ENCODE data around the gene PSMG3.

Gene PSMG3

GRCh38 chr7:1595636-1596035 is 25.8 kb upstream of the PSMG3 start:
- Histone ChIP-seq H3K4me3 (ENCODE audit: low read depth in 1 of 2, low read length in 2 of 2) (no peak overlapping the region), H3K27me3 (ENCODE audit: low read depth, low read length) (peaks cover 12% of the 10 kb centered on the region)

GRCh38 chr7:1595027-1595426 is 25.2 kb upstream of the PSMG3 start:
- Histone ChIP-seq H3K9me3 (ENCODE audit: control insufficient read depth in 1 of 2, low read length in 2 of 2) (no peaks in the 10 kb centered on the region), H3K36me3 (ENCODE audit: control insufficient read depth in 1 of 2, insufficient read depth in 2 of 2, low read length in 2 of 2) (no peaks in the 10 kb centered on the region), H3K27me3 (ENCODE audit: low read depth, low read length) (peaks cover 12% of the 10 kb centered on the region), H3K4me3 (ENCODE audit: low read depth in 1 of 2, low read length in 2 of 2) (no peak overlapping the region), H3K4me1 (ENCODE audit: control insufficient read depth in 1 of 2, insufficient read depth in 2 of 2, low read length in 2 of 2) (no peaks in the 10 kb centered on the region), H3K27ac (ENCODE audit: low read length) (no peak overlapping the region)

More at GRCh38 chr7:1595636-1596035, 25.8 kb upstream of the PSMG3 start:
- Histone ChIP-seq H3K27ac (ENCODE audit: low read length) (no peak overlapping the region), H3K36me3 (ENCODE audit: control insufficient read depth in 1 of 2, insufficient read depth in 2 of 2, low read length in 2 of 2) (no peaks in the 10 kb centered on the region), H3K4me1 (ENCODE audit: control insufficient read depth in 1 of 2, insufficient read depth in 2 of 2, low read length in 2 of 2) (no peaks in the 10 kb centered on the region), H3K9me3 (ENCODE audit: control insufficient read depth in 1 of 2, low read length in 2 of 2) (no peaks in the 10 kb centered on the region)

GRCh38 chr7:1593904-1594421 is 24.1 kb upstream of the PSMG3 start:
- Histone ChIP-seq H3K27me3 (ENCODE audit: low read depth, low read length) (peaks cover 12% of the 10 kb centered on the region), H3K4me1 (ENCODE audit: control insufficient read depth in 1 of 2, insufficient read depth in 2 of 2, low read length in 2 of 2) (no peaks in the 10 kb centered on the region), H3K27ac (ENCODE audit: low read length) (no peak overlapping the region), H3K36me3 (ENCODE audit: control insufficient read depth in 1 of 2, insufficient read depth in 2 of 2, low read length in 2 of 2) (no peaks in the 10 kb centered on the region), H3K4me3 (ENCODE audit: low read depth in 1 of 2, low read length in 2 of 2) (no peak overlapping the region), H3K9me3 (ENCODE audit: control insufficient read depth in 1 of 2, low read length in 2 of 2) (peaks cover 3% of the 10 kb centered on the region in 2 donors)

- no peaks in the 10 kb centered on the region for H3K4me1 ChIP-seq (ENCODE audit: control insufficient read depth in 1 of 2, insufficient read depth in 2 of 2, low read length in 2 of 2)
Observed at GRCh38 chr7:1593091-1593866, 23.4 kb upstream of the PSMG3 start.

GRCh38 chr7:1592299-1592871 is 22.6 kb upstream of the PSMG3 start:
- no peak overlapping the region for H3K27ac ChIP-seq (ENCODE audit: low read length)

More at GRCh38 chr7:1593091-1593866, 23.4 kb upstream of the PSMG3 start:
- no peak overlapping the region for H3K4me3 ChIP-seq (ENCODE audit: low read depth in 1 of 2, low read length in 2 of 2)
- H3K27me3 ChIP-seq (ENCODE audit: low read depth, low read length), result peaks cover 12% of the 10 kb centered on the region
- no peak overlapping the region for H3K27ac ChIP-seq (ENCODE audit: low read length)
- no peaks in the 10 kb centered on the region for H3K36me3 ChIP-seq (ENCODE audit: control insufficient read depth in 1 of 2, insufficient read depth in 2 of 2, low read length in 2 of 2)
- peaks cover 6 to 8% of the 10 kb centered on the region in 2 donors for H3K9me3 ChIP-seq (ENCODE audit: control insufficient read depth in 1 of 2, low read length in 2 of 2)

GRCh38 chr7:1591876-1592275 is 22.0 kb upstream of the PSMG3 start:
- no peaks in the 10 kb centered on the region for H3K36me3 ChIP-seq (ENCODE audit: control insufficient read depth in 1 of 2, insufficient read depth in 2 of 2, low read length in 2 of 2)
- peaks cover 12% of the 10 kb centered on the region for H3K27me3 ChIP-seq (ENCODE audit: low read depth, low read length)
- no peaks in the 10 kb centered on the region for H3K4me1 ChIP-seq (ENCODE audit: control insufficient read depth in 1 of 2, insufficient read depth in 2 of 2, low read length in 2 of 2)
- peaks cover 6 to 8% of the 10 kb centered on the region in 2 donors for H3K9me3 ChIP-seq (ENCODE audit: control insufficient read depth in 1 of 2, low read length in 2 of 2)
- H3K27ac ChIP-seq (ENCODE audit: low read length), result no peak overlapping the region
- no peak overlapping the region for H3K4me3 ChIP-seq (ENCODE audit: low read depth in 1 of 2, low read length in 2 of 2)

More at GRCh38 chr7:1592299-1592871, 22.6 kb upstream of the PSMG3 start:
- H3K9me3 ChIP-seq (ENCODE audit: control insufficient read depth in 1 of 2, low read length in 2 of 2), result peaks cover 6 to 8% of the 10 kb centered on the region in 2 donors
- peaks cover 12% of the 10 kb centered on the region for H3K27me3 ChIP-seq (ENCODE audit: low read depth, low read length)
- no peaks in the 10 kb centered on the region for H3K4me1 ChIP-seq (ENCODE audit: control insufficient read depth in 1 of 2, insufficient read depth in 2 of 2, low read length in 2 of 2)
- H3K36me3 ChIP-seq (ENCODE audit: control insufficient read depth in 1 of 2, insufficient read depth in 2 of 2, low read length in 2 of 2), result no peaks in the 10 kb centered on the region
- no peak overlapping the region for H3K4me3 ChIP-seq (ENCODE audit: low read depth in 1 of 2, low read length in 2 of 2)

GRCh38 chr7:1591396-1591795 is 21.6 kb upstream of the PSMG3 start:
- Histone ChIP-seq H3K4me1 (ENCODE audit: control insufficient read depth in 1 of 2, insufficient read depth in 2 of 2, low read length in 2 of 2) (no peaks in the 10 kb centered on the region), H3K27ac (ENCODE audit: low read length) (no peak overlapping the region), H3K4me3 (ENCODE audit: low read depth in 1 of 2, low read length in 2 of 2) (no peak overlapping the region), H3K27me3 (ENCODE audit: low read depth, low read length) (peaks cover 12% of the 10 kb centered on the region), H3K9me3 (ENCODE audit: control insufficient read depth in 1 of 2, low read length in 2 of 2) (peaks cover 6 to 8% of the 10 kb centered on the region in 2 donors), H3K36me3 (ENCODE audit: control insufficient read depth in 1 of 2, insufficient read depth in 2 of 2, low read length in 2 of 2) (no peaks in the 10 kb centered on the region)

- no peak overlapping the region for H3K4me3 ChIP-seq (ENCODE audit: low read depth in 1 of 2, low read length in 2 of 2)
- peaks cover 6 to 8% of the 10 kb centered on the region in 2 donors for H3K9me3 ChIP-seq (ENCODE audit: control insufficient read depth in 1 of 2, low read length in 2 of 2)
- H3K27ac ChIP-seq (ENCODE audit: low read length), result no peak overlapping the region
- H3K36me3 ChIP-seq (ENCODE audit: control insufficient read depth in 1 of 2, insufficient read depth in 2 of 2, low read length in 2 of 2), result no peaks in the 10 kb centered on the region
- H3K4me1 ChIP-seq (ENCODE audit: control insufficient read depth in 1 of 2, insufficient read depth in 2 of 2, low read length in 2 of 2), result no peaks in the 10 kb centered on the region
- peaks cover 12% of the 10 kb centered on the region for H3K27me3 ChIP-seq (ENCODE audit: low read depth, low read length)
Observed at GRCh38 chr7:1590887-1591286, 21.1 kb upstream of the PSMG3 start.

GRCh38 chr7:1590476-1590875 is 20.6 kb upstream of the PSMG3 start:
- H3K27me3 ChIP-seq (ENCODE audit: low read depth, low read length), result peaks cover 12% of the 10 kb centered on the region
- H3K4me3 ChIP-seq (ENCODE audit: low read depth in 1 of 2, low read length in 2 of 2), result no peak overlapping the region
- no peak overlapping the region for H3K27ac ChIP-seq (ENCODE audit: low read length)
- H3K9me3 ChIP-seq (ENCODE audit: control insufficient read depth in 1 of 2, low read length in 2 of 2), result peaks cover 6 to 8% of the 10 kb centered on the region in 2 donors
- no peaks in the 10 kb centered on the region for H3K4me1 ChIP-seq (ENCODE audit: control insufficient read depth in 1 of 2, insufficient read depth in 2 of 2, low read length in 2 of 2)
- no peaks in the 10 kb centered on the region for H3K36me3 ChIP-seq (ENCODE audit: control insufficient read depth in 1 of 2, insufficient read depth in 2 of 2, low read length in 2 of 2)

GRCh38 chr7:1588978-1589377 is 19.1 kb upstream of the PSMG3 start:
- Histone ChIP-seq H3K27ac (ENCODE audit: low read length) (no peak overlapping the region), H3K9me3 (ENCODE audit: control insufficient read depth in 1 of 2, low read length in 2 of 2) (peaks cover 6 to 8% of the 10 kb centered on the region in 2 donors), H3K4me1 (ENCODE audit: control insufficient read depth in 1 of 2, insufficient read depth in 2 of 2, low read length in 2 of 2) (no peaks in the 10 kb centered on the region), H3K36me3 (ENCODE audit: control insufficient read depth in 1 of 2, insufficient read depth in 2 of 2, low read length in 2 of 2) (no peaks in the 10 kb centered on the region), H3K4me3 (ENCODE audit: low read depth in 1 of 2, low read length in 2 of 2) (no peak overlapping the region), H3K27me3 (ENCODE audit: low read depth, low read length) (peaks cover 12% of the 10 kb centered on the region)

GRCh38 chr7:1587738-1588137 is 17.9 kb upstream of the PSMG3 start:
- no peaks in the 10 kb centered on the region for H3K4me1 ChIP-seq (ENCODE audit: control insufficient read depth in 1 of 2, insufficient read depth in 2 of 2, low read length in 2 of 2)

More at GRCh38 chr7:1587738-1588137, 17.9 kb upstream of the PSMG3 start:
- Histone ChIP-seq H3K27ac (ENCODE audit: low read length) (no peak overlapping the region), H3K27me3 (ENCODE audit: low read depth, low read length) (peaks cover 7% of the 10 kb centered on the region), H3K36me3 (ENCODE audit: control insufficient read depth in 1 of 2, insufficient read depth in 2 of 2, low read length in 2 of 2) (no peaks in the 10 kb centered on the region), H3K4me3 (ENCODE audit: low read depth in 1 of 2, low read length in 2 of 2) (no peak overlapping the region), H3K9me3 (ENCODE audit: control insufficient read depth in 1 of 2, low read length in 2 of 2) (peaks cover 6 to 8% of the 10 kb centered on the region in 2 donors)
